Effector memory CD4-positive, alpha-beta T cell (primary cell): ENCODE measurements around the gene CA14.
"Not testable (repeated sequence)": the region's sequence is repeated elsewhere in the genome, so short reads cannot be mapped to it uniquely, and the experiment has no call there.

Experiments used
- DNase-seq, 3 donors: peaks; one replicate each; pipeline ENCODE4 v3.0.0-alpha.2; 2020
- H3K27ac ChIP-seq: 2 replicates; pipeline ENCODE4 v1.7.0; 2013; ENCODE audit warnings: mild to moderate bottlenecking, low read length, moderate library complexity; ENCODE audit not compliant: insufficient read depth, poor library complexity, severe bottlenecking
- H3K27me3 ChIP-seq: replicated peaks from 2 replicates; pipeline ENCODE4 v1.7.0; 2013; ENCODE audit warnings: mild to moderate bottlenecking, low read length; ENCODE audit not compliant: insufficient read depth, control insufficient read depth, poor library complexity, severe bottlenecking
- H3K36me3 ChIP-seq: 2 replicates; pipeline ENCODE4 v1.7.0; 2013; ENCODE audit warnings: mild to moderate bottlenecking, low read length, moderate library complexity; ENCODE audit not compliant: control insufficient read depth, insufficient read depth
- H3K4me1 ChIP-seq: 2 replicates; pipeline ENCODE4 v1.7.0; 2013; ENCODE audit warnings: low read length, mild to moderate bottlenecking; ENCODE audit not compliant: control insufficient read depth, insufficient read depth, poor library complexity, severe bottlenecking
- H3K4me3 ChIP-seq: 2 replicates; pipeline ENCODE4 v1.7.0; 2013; ENCODE audit warnings: low read length, low read depth, mild to moderate bottlenecking; ENCODE audit not compliant: insufficient read depth, poor library complexity, severe bottlenecking
- H3K9me3 ChIP-seq: 2 replicates; pipeline ENCODE4 v1.7.0; 2013; ENCODE audit warnings: mild to moderate bottlenecking, low read length, moderate library complexity; ENCODE audit not compliant: control insufficient read depth

Gene CA14

GRCh38 chr1:150235852-150236613, 21.5 kb upstream of the CA14 start, which contains the start of gene ANP32E:
Gene ANP32E, minus strand, starts transcription at chr1:150236112. Its CDS starts 326 bp downstream, at chr1:150235786.
- H3K36me3 ChIP-seq, result no peaks in the 10 kb centered on the region
- H3K4me1 ChIP-seq, result peaks cover 15% of the 10 kb centered on the region
- peak; percentile 90 to 93 (median 93) for DNase-seq
- H3K9me3 ChIP-seq, result no peaks in the 10 kb centered on the region
- no peaks in the 10 kb centered on the region for H3K27me3 ChIP-seq
- peak within 1 kb of the TSS; percentile 89 for H3K4me3 ChIP-seq
- peak within 1 kb of the TSS; percentile 95 for H3K27ac ChIP-seq

GRCh38 chr1:150236614-150237100, 20.9 kb upstream of the CA14 start:
- Histone ChIP-seq H3K27me3 (no peaks in the 10 kb centered on the region), H3K27ac (peak overlapping the region; percentile 43), H3K9me3 (no peaks in the 10 kb centered on the region), H3K4me3 (peak overlapping the region; percentile 89), H3K4me1 (peaks cover 15% of the 10 kb centered on the region), H3K36me3 (no peaks in the 10 kb centered on the region)
- DNase-seq, result no peak

DNA sequence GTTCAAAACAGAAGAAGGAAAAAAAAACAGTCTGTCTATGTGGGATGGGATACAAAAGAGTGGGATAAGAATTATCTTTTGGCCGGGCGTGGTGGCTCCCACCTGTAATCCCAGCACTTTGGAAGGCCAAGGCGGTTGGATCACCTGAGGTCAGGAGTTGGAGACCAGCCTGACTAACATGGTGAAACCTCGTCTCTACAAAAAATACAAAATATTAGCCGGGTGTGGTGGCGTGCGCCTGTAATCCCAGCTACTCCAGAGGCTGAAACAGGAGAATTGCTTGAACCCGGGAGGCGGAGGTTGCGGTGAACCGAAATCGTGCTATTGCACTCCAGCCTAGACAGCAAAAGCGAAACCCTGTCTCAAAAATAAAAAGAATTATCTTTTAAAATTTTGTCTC, 20.4 kb upstream of the CA14 start:
- not testable (repeated sequence) for H3K36me3 ChIP-seq, H3K27ac ChIP-seq, H3K9me3 ChIP-seq, H3K27me3 ChIP-seq, DNase-seq, H3K4me3 ChIP-seq
- H3K4me1 ChIP-seq, result peaks cover 15% of the 10 kb centered on the region

- H3K36me3 ChIP-seq, result no peaks in the 10 kb centered on the region
- H3K27ac ChIP-seq, result no peak overlapping the region
- H3K9me3 ChIP-seq, result no peaks in the 10 kb centered on the region
- no peak for DNase-seq
- H3K4me3 ChIP-seq, result no peak overlapping the region
- H3K4me1 ChIP-seq, result peaks cover 15% of the 10 kb centered on the region
- H3K27me3 ChIP-seq, result no peaks in the 10 kb centered on the region
Observed at GRCh38 chr1:150237746-150238145, 19.8 kb upstream of the CA14 start.

DNA sequence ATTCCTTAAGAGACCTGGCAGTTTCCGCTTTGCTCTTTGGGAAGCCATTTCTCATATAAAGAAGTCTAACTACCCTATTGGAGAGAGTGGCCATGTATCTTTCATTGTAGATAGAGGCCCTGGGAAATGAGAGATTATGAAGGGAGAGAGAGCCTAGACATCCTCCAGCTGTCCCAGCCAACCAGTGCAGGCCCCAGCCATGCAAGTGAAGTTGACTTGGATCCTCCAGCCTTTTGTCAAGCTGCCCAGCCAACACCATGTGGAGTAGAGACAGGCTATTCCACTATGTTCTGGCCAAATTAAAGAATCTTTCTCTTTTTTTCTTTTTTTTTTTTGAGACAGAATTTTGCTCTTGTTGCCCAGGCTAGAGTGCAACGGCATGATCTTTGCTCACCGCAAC, 14.6 kb upstream of the CA14 start:
- no peak overlapping the region for H3K27ac ChIP-seq
- no peaks in the 10 kb centered on the region for H3K36me3 ChIP-seq

DNA sequence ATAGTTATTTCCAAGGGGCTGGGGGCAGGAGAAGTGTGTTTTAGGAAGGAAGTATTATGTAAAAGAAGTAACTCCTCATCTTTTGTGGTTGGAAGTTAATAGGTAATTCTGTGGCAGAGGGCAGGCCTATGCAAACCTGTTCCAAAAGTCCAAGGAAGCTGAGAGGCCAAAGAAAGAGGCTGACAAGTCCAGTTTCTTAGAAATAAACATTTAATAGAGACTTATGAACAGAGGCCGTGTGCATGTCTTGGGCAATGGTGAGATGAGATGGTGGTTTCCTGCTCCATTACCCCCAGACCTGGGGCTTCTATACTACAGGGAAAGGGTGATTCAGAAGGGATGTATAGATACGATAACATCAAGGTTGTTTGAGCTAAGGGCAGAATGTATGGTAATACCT, 7.6 kb upstream of the CA14 start:
- Histone ChIP-seq H3K27me3 (no peaks in the 10 kb centered on the region), H3K9me3 (no peaks in the 10 kb centered on the region), H3K4me1 (no peaks in the 10 kb centered on the region), H3K36me3 (no peaks in the 10 kb centered on the region), H3K4me3 (no peak overlapping the region), H3K27ac (no peak overlapping the region)
- DNase-seq, result no peak

More for the DNA sequence above, 14.6 kb upstream of the CA14 start:
- Histone ChIP-seq H3K27me3 (no peaks in the 10 kb centered on the region), H3K4me3 (no peak overlapping the region), H3K4me1 (no peaks in the 10 kb centered on the region), H3K9me3 (no peaks in the 10 kb centered on the region)
- DNase-seq, result no peak

DNA sequence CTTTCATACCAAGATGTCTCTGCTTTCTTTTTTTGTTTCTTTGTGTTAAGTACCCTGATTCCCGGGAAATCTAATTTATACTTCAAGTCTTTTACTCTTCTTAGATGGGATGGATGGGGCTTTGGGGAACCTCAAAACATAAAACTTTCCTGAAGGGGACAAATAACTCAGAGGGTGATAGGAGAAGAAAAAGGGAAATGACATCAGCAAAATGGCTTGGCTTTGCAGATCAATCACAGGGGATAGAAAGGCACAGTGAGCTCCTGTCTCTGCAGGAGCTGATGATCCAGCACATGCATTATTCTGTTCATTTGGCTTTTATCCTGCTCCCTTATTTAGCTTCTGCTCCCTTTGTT, 1.4 kb upstream of the CA14 start:
- DNase-seq, result no peak
- Histone ChIP-seq H3K27me3 (peaks cover 21% of the 10 kb centered on the region), H3K4me1 (peaks cover 5% of the 10 kb centered on the region), H3K36me3 (no peaks in the 10 kb centered on the region), H3K9me3 (no peaks in the 10 kb centered on the region), H3K4me3 (peak overlapping the region; percentile 38), H3K27ac (no peak overlapping the region)

- H3K27ac ChIP-seq, result no peak overlapping the region
- no peaks in the 10 kb centered on the region for H3K36me3 ChIP-seq
Observed at GRCh38 chr1:150256554-150257341, 826 bp upstream of the CA14 start.

DNA sequence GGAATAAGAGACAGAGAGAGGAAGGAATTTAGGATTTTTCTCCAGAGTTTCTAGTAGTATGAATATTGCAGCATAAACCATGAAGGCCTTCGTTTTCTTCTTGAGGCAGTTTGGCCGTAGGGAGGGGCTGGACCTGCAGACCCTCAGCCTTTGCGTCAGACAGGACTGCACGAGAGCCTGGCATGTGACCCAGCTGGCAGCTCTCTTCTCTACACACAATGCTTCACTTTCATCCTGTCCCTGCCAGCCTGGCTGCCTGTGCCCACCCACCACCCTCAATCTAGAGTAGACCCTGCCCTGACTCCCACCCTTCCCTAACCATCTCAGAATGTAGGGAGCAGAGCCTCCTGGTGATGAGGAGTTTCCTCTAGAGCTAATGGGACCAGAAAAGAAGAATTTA, 1.6 kb downstream of the CA14 start:
- no peak overlapping the region for H3K4me3 ChIP-seq
- no peaks in the 10 kb centered on the region for H3K9me3 ChIP-seq
- H3K36me3 ChIP-seq, result peaks cover under 1% of the 10 kb centered on the region
- no peak overlapping the region for H3K27ac ChIP-seq
- peaks cover 5% of the 10 kb centered on the region for H3K4me1 ChIP-seq
- peaks cover 21% of the 10 kb centered on the region for H3K27me3 ChIP-seq
- no peak for DNase-seq

More at GRCh38 chr1:150256554-150257341, 826 bp upstream of the CA14 start:
- Histone ChIP-seq H3K27me3 (peaks cover 21% of the 10 kb centered on the region), H3K4me1 (peaks cover 5% of the 10 kb centered on the region), H3K4me3 (no peak overlapping the region), H3K9me3 (no peaks in the 10 kb centered on the region)
- DNase-seq, result no peak
